NCI-H446 treated with DMSO at 0.1 percent for 48 hours (cell line): Measurements from ENCODE around the gene TPX2.

ENCODE experiments used
- DNase-seq: peaks from one replicate; lab custom pipeline; 2025; lab: John Stamatoyannopoulos, UW

The TPX2 gene

GRCh38 chr20:31849306-31849930 is 110.3 kb downstream of the TPX2 start:
- no peak for DNase-seq
